ENCODE data around the gene DLGAP4.

The DLGAP4 gene

GRCh38 chr20:36341331-36342020 lies 35.3 kb downstream of the DLGAP4 start:
- ChIA-PET POLR2A (no interaction called here), CTCF (no interaction called here)
- no peak for DNase-seq (ENCODE audit: extremely low spot score)
- TF ChIP-seq ZNF384 (IDR thresholded peaks at IDR 0.05): no peak

DNA sequence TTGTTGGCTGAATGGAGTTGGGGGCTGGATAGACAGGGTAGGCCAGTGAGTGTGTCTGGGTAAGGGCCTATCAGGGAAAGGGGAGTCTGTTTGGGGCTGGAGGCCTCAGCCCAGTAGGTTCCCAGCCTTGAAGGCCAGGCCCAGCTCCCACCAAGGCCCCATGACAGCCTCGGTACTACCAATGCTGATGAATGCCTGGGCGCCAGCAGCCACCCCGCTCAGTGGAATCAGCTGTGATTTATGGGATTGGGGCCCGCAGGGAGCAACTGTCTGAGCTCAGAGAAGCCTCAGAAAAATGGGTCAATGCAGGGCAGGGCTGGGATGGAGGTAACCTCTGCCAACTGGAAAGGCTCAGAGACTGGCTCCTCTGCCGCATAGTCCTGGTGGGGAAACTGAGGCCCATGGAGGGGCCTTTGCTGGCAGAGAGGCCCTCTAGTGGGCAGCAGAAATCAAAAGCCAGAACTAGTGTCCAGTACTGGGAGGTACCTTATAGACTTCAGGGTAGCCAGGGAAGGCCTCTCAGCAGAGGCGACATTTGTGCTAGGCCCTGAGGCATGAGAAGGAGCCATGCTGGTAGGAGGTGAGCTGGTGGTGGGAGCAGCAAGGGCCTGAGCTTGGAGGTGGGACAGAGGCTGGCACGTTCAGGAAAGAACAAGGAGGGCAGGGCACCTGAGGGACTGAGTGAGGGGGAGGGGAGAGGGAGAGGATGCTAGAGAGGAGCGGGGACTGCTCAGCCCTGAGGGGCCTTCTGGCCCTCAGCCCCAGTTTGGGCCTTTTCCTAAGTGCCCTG lies 36.4 kb downstream of the DLGAP4 start:
- TF ChIP-seq, protein P1, sequence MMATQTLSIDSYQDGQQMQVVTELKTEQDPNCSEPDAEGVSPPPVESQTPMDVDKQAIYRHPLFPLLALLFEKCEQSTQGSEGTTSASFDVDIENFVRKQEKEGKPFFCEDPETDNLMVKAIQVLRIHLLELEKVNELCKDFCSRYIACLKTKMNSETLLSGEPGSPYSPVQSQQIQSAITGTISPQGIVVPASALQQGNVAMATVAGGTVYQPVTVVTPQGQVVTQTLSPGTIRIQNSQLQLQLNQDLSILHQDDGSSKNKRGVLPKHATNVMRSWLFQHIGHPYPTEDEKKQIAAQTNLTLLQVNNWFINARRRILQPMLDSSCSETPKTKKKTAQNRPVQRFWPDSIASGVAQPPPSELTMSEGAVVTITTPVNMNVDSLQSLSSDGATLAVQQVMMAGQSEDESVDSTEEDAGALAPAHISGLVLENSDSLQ (IDR thresholded peaks at IDR 0.05): no peak
- TF ChIP-seq CTBP1 (IDR thresholded peaks at IDR 0.05; ENCODE audit: borderline replicate concordance): no peak
- no peak for TF ChIP-seq SUZ12 (IDR thresholded peaks at IDR 0.05)
- TF ChIP-seq FOXM1 (IDR thresholded peaks at IDR 0.05; ENCODE audit: borderline replicate concordance): no peak
- no peak for TF ChIP-seq TARDBP (IDR thresholded peaks at IDR 0.05)
- no peak for TF ChIP-seq BHLHE40 (IDR thresholded peaks at IDR 0.05; ENCODE audit: borderline replicate concordance)
- no peak for TF ChIP-seq L3MBTL2 (conservative IDR thresholded peaks at IDR 0.05)
- TF ChIP-seq SP1 (IDR thresholded peaks at IDR 0.05): no peak
- no peak for TF ChIP-seq ELF4 (IDR thresholded peaks at IDR 0.05)
- no peak for TF ChIP-seq FOXA1 (IDR thresholded peaks at IDR 0.05)
- TF ChIP-seq LEF1 (IDR thresholded peaks at IDR 0.05; ENCODE audit: borderline replicate concordance): no peak
- no peak for TF ChIP-seq ZNF384 (IDR thresholded peaks at IDR 0.05)
- no peak for TF ChIP-seq NFRKB (IDR thresholded peaks at IDR 0.05)
- no peak for TF ChIP-seq ARNT (IDR thresholded peaks at IDR 0.05)
- TF ChIP-seq FOXK2 (IDR thresholded peaks at IDR 0.05): no peak
- TF ChIP-seq HDGF (IDR thresholded peaks at IDR 0.05; ENCODE audit: borderline replicate concordance): no peak
- POLR2A ChIA-PET: no interaction called here
- no peak for DNase-seq (ENCODE audit: extremely low spot score)
- CTCF ChIA-PET: interaction anchor here (0.6 kb wide), 1 partner anchor 10 kb away, joined by 3 read pairs; no protein-coding TSS in a partner anchor

DNA sequence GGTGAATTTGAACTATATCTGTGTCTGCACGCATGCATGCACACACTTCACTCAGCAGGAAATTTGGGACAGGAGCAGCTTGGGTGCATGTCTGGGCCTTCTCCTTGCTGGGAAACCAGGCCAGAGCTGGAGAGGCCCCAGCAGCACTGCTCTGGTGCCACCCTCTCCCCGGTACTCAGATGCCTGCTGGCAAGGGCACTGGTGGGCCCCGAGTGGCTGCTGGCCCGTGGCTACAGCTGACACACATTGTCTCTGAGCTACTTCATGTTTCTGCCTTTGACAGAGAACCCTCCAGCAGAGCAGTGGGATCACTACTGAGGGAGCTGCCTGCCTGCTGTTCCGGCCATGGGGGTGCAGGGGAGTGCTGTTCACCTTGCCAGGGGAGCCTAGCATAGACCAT lies 37.5 kb downstream of the DLGAP4 start:
- ChIA-PET POLR2A (no interaction called here), CTCF (no interaction called here)

DNA sequence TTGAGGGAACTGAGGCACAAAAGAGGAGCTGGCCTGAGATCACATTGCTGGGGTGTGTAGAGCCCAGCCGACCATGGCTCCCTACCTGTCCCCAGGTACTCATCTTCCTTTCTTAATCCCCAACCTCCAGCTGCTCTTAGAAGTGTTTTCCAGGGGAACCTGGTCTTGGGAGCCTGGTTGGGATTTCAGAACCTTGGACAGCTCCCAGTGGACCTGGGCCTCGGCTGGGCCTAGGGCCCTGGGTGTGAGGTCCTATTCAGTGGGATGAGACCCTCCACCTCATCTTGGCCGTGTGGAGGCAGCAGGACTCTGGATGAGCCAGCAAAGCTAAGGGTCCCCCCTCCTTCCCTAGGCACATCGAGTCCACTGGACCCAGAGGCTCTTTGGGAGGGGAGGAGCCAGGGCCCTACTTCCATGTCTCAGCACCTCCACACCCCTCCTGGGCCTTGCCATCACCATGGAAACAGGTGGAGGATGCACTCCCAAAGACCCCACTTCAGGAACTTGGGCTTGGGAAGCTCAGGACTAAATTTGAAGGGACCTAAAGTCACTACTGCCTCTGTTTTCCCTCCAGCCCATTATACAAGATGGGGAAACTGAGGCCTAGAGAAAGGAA lies 38.5 kb downstream of the DLGAP4 start:
- POLR2A ChIA-PET: no interaction called here
- peak; percentile 63 for DNase-seq (ENCODE audit: extremely low spot score)
- CTCF ChIA-PET: no interaction called here
- TF ChIP-seq L3MBTL2 (conservative IDR thresholded peaks at IDR 0.05): no peak
- TF ChIP-seq CTBP1 (IDR thresholded peaks at IDR 0.05; ENCODE audit: borderline replicate concordance): no peak
- TF ChIP-seq ZNF384 (IDR thresholded peaks at IDR 0.05): no peak
- no peak for TF ChIP-seq SP1 (IDR thresholded peaks at IDR 0.05)
- TF ChIP-seq HDGF (IDR thresholded peaks at IDR 0.05; ENCODE audit: borderline replicate concordance): no peak
- TF ChIP-seq SUZ12 (IDR thresholded peaks at IDR 0.05): no peak

More for the DNA sequence above, 37.5 kb downstream of the DLGAP4 start:
- DNase-seq (ENCODE audit: extremely low spot score): no peak
- TF ChIP-seq ARNT (IDR thresholded peaks at IDR 0.05) (no peak), SUZ12 (IDR thresholded peaks at IDR 0.05) (no peak), BHLHE40 (IDR thresholded peaks at IDR 0.05; ENCODE audit: borderline replicate concordance) (no peak), ZNF384 (IDR thresholded peaks at IDR 0.05) (no peak), FOXA1 (IDR thresholded peaks at IDR 0.05) (no peak), SP1 (IDR thresholded peaks at IDR 0.05) (no peak), CTBP1 (IDR thresholded peaks at IDR 0.05; ENCODE audit: borderline replicate concordance) (no peak), FOXM1 (IDR thresholded peaks at IDR 0.05; ENCODE audit: borderline replicate concordance) (no peak), NFRKB (IDR thresholded peaks at IDR 0.05) (no peak), HDGF (IDR thresholded peaks at IDR 0.05; ENCODE audit: borderline replicate concordance) (no peak), L3MBTL2 (conservative IDR thresholded peaks at IDR 0.05) (no peak), LEF1 (IDR thresholded peaks at IDR 0.05; ENCODE audit: borderline replicate concordance) (no peak), FOXK2 (IDR thresholded peaks at IDR 0.05) (no peak), ELF4 (IDR thresholded peaks at IDR 0.05) (no peak), TARDBP (IDR thresholded peaks at IDR 0.05) (no peak)
- TF ChIP-seq, protein P1 (IDR thresholded peaks at IDR 0.05): no peak

DNA sequence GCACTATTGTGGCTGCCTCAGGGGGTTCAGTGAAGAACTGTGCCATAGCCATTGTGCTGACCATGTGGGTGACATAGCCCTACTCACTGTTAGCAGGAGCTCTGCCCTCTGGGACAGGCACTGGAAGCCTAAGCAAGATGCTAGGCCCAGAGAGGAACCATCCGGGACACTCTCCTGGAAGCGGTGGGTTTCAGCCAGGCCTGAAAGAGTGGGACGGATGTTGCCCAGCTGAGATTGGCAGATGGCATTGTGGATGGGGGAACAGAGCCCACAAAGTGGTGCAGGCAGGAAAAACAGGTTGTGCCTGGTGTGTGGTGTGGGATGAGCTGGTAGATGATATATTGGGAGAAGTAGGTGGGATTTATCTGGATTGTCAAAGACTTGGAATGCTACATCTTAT lies 40.1 kb downstream of the DLGAP4 start:
- ChIA-PET POLR2A (no interaction called here), CTCF (no interaction called here)
- DNase-seq (ENCODE audit: extremely low spot score): no peak
- TF ChIP-seq CTBP1 (IDR thresholded peaks at IDR 0.05; ENCODE audit: borderline replicate concordance) (no peak), FOXK2 (IDR thresholded peaks at IDR 0.05) (no peak), LEF1 (IDR thresholded peaks at IDR 0.05; ENCODE audit: borderline replicate concordance) (no peak), ARNT (IDR thresholded peaks at IDR 0.05) (no peak), BHLHE40 (IDR thresholded peaks at IDR 0.05; ENCODE audit: borderline replicate concordance) (no peak), L3MBTL2 (conservative IDR thresholded peaks at IDR 0.05) (no peak), SP1 (IDR thresholded peaks at IDR 0.05) (no peak), ELF4 (IDR thresholded peaks at IDR 0.05) (no peak), FOXM1 (IDR thresholded peaks at IDR 0.05; ENCODE audit: borderline replicate concordance) (no peak), FOXA1 (IDR thresholded peaks at IDR 0.05) (no peak), NFRKB (IDR thresholded peaks at IDR 0.05) (no peak), TARDBP (IDR thresholded peaks at IDR 0.05) (no peak), SUZ12 (IDR thresholded peaks at IDR 0.05) (no peak), ZNF384 (IDR thresholded peaks at IDR 0.05) (no peak), HDGF (IDR thresholded peaks at IDR 0.05; ENCODE audit: borderline replicate concordance) (no peak)
- TF ChIP-seq, protein P1 (IDR thresholded peaks at IDR 0.05): no peak
